ENCODE data around the gene IZUMO1R. TPM values are rescaled to one million over a fixed set of nuclear protein-coding genes. Genes with fewer than 3 reads are reported as not detected.

The IZUMO1R gene
- total RNA-seq, 1 experiment from 2014 or later = not detected

- no peaks in the 10 kb centered on the region for H3K4me1 ChIP-seq (ENCODE audit: insufficient read depth, low read length)
- H2AFZ ChIP-seq (ENCODE audit: low read length) = no peak overlapping the region
- no peak for TF ChIP-seq CTCF (conservative IDR thresholded peaks at IDR 0.05)
Observed at GRCh38 chr11:94338651-94339050, 34.3 kb downstream of the IZUMO1R start.

More at GRCh38 chr11:94338651-94339050, 34.3 kb downstream of the IZUMO1R start:
- Histone ChIP-seq H4K20me1 (ENCODE audit: control insufficient read depth, insufficient read depth, insufficient read length) (no peaks in the 10 kb centered on the region), H4K8ac (replicated peaks; ENCODE audit: insufficient read length, low read depth, low read length) (no peak overlapping the region), H3K4ac (ENCODE audit: low read depth, low read length) (no peak overlapping the region), H2BK15ac (ENCODE audit: low read depth, low read length) (no peak overlapping the region), H2BK12ac (ENCODE audit: insufficient read length, low read depth, low read length) (no peak overlapping the region), H3K79me2 (ENCODE audit: insufficient read depth, low read length) (no peaks in the 10 kb centered on the region), H3K23ac (ENCODE audit: insufficient read length, low read depth, low read length) (no peak overlapping the region), H3K79me1 (ENCODE audit: insufficient read depth, low read depth, low read length, poor library complexity, severe bottlenecking) (no peaks in the 10 kb centered on the region), H3K9ac (ENCODE audit: extremely low read depth, insufficient read length, low read length) (no peak overlapping the region), H2BK20ac (ENCODE audit: low read depth, low read length, poor library complexity, severe bottlenecking) (no peak overlapping the region), H2BK5ac (ENCODE audit: insufficient read length, low read length) (no peak overlapping the region), H3K18ac (ENCODE audit: insufficient read length, low read depth, low read length) (no peak overlapping the region), H3T11ph (ENCODE audit: low read length) (no peak overlapping the region), H3K14ac (ENCODE audit: insufficient read depth, low read length) (no peak overlapping the region), H3K4me2 (ENCODE audit: insufficient read depth, insufficient read length, low read length) (no peak overlapping the region), H3K56ac (ENCODE audit: insufficient read length, low read depth, low read length) (no peak overlapping the region), H3K27ac (ENCODE audit: insufficient read length, low read depth, low read length) (no peak overlapping the region), H3K9me3 (ENCODE audit: control insufficient read depth, low read depth, low read length) (no peaks in the 10 kb centered on the region), H3K23me2 (ENCODE audit: insufficient read length, low read depth, low read length, poor library complexity, severe bottlenecking) (no peaks in the 10 kb centered on the region), H4K5ac (ENCODE audit: insufficient read length, low read depth, low read length) (no peak overlapping the region), H2BK120ac (ENCODE audit: low read depth, low read length, poor library complexity, severe bottlenecking) (no peak overlapping the region), H2AK5ac (ENCODE audit: insufficient read length, low read length) (no peak overlapping the region), H3K27me3 (ENCODE audit: insufficient read depth, low read length) (no peaks in the 10 kb centered on the region), H4K91ac (ENCODE audit: insufficient read length, low read depth, low read length) (no peak overlapping the region)
- no peak for DNase-seq
- H3K4me3 Mint-ChIP-seq = no peak overlapping the region
- H3K4me1 Mint-ChIP-seq = peaks cover 3 to 5% of the 10 kb centered on the region in 2 experiments; a peak in 3 of 4 replicates
- H3K27me3 Mint-ChIP-seq (ENCODE audit: low read depth) = no peaks in the 10 kb centered on the region
- WGBS (ENCODE audit: extremely low coverage, insufficient read length, low lambda C conversion rate) = no CpG with 5 or more reads among the region's 3 CpGs
- no peaks in the 10 kb centered on the region; a peak in 2 of 5 replicates for H3K9me3 Mint-ChIP-seq
- peaks cover 0 to 5% (median 0%) of the 10 kb centered on the region in 3 experiments; a peak in 1 of 7 replicates for H3K36me3 Mint-ChIP-seq (ENCODE audit: insufficient read depth in 1 of 3, low read depth in 3 of 3)
- H3K27ac Mint-ChIP-seq = peak overlapping the region in 1 of 3 experiments; percentile 44; a peak in 1 of 7 replicates

Measured in H9 (cell line).